ENCODE measurements around the gene GRIN1. TPM values are rescaled to one million over a fixed set of nuclear protein-coding genes. Genes with fewer than 3 reads are reported as not detected.

Gene GRIN1
- total and polyA plus RNA-seq, 2 of the 8 experiments (the other 6 are each of a cell fraction or from before 2014, with no cell fraction given): 0.48 to 2.1 TPM

GRCh38 chr9:137108608-137109249 is 30.2 kb upstream of the GRIN1 start:
- no peak for DNase-seq (ENCODE audit: low read depth in 1 of 2, low spot score in 2 of 2)
- no peak overlapping the region for H2BK12ac ChIP-seq (ENCODE audit: low read depth, low read length)
- H3K18ac ChIP-seq (ENCODE audit: extremely low read depth, low read length): no peak overlapping the region
- no peak overlapping the region for H2BK120ac ChIP-seq (replicated peaks; ENCODE audit: low read depth, low read length)
- H3K14ac ChIP-seq (ENCODE audit: insufficient read length): no peak overlapping the region
- H3K4me1 ChIP-seq (replicated peaks in 1 of 4; ENCODE audit: control insufficient read depth in 3 of 4, insufficient read depth in 4 of 4, low read length in 3 of 4): peaks cover 0 to 3% (median 0%) of the 10 kb centered on the region in 4 experiments; a peak in 1 of 7 replicates
- no peaks in the 10 kb centered on the region; the same call in 1 of the 2 replicates for H3K79me1 ChIP-seq (ENCODE audit: low read depth, low read length)
- no peak overlapping the region for H4K91ac ChIP-seq (replicated peaks; ENCODE audit: insufficient read length, low read length)
- 90% methylated on average over 29 of the region's 29 CpGs; no CpG with 5 or more reads in 1 of the 2 experiments for WGBS, 2 experiments (ENCODE audit: extremely low coverage in 1 of 2, insufficient coverage in 1 of 2, insufficient read length in 1 of 2, insufficient replicate concordance in 2 of 2, low coverage in 1 of 2, low lambda C conversion rate in 2 of 2, missing lambda C conversion rate in 1 of 2)
- no peak overlapping the region for H2BK5ac ChIP-seq (ENCODE audit: low read depth, low read length)
- ChIA-PET CTCF (ENCODE audit: partially characterized antibody) (interaction anchor here (0.7 to 1.4 kb wide), 3 partner anchors 12 to 178 kb away, joined by 3 to 6 read pairs (median 3); no protein-coding TSS in a partner anchor), POLR2A (ENCODE audit: partially characterized antibody) (interaction anchor here (0.6 to 1.2 kb wide), 2 partner anchors 18 to 20 kb away, joined by 3 to 4 read pairs; no protein-coding TSS in a partner anchor)
- no peak overlapping the region for H3K9ac ChIP-seq (replicated peaks in 1 of 4; ENCODE audit: extremely low read depth in 1 of 4, low read depth in 3 of 4, low read length in 3 of 4)
- H4K5ac ChIP-seq (ENCODE audit: insufficient read length, low read depth, low read length): no peak overlapping the region
- H3K9me3 ChIP-seq (ENCODE audit: insufficient read depth in 2 of 2, low read depth in 1 of 2, low read length in 1 of 2): no peaks in the 10 kb centered on the region
- no peak overlapping the region for H2AK5ac ChIP-seq (ENCODE audit: low read depth, low read length)
- H3K27ac ChIP-seq (ENCODE audit: low read depth, low read length): no peak overlapping the region
- H3K23me2 ChIP-seq (ENCODE audit: low read depth, low read length): no peaks in the 10 kb centered on the region; the same call in 1 of the 2 replicates
- H2BK15ac ChIP-seq (ENCODE audit: low read length): no peak overlapping the region
- FAIRE-seq: no peak
- H2AFZ ChIP-seq (ENCODE audit: low read length): no peak overlapping the region
- H3K36me3 ChIP-seq (ENCODE audit: control insufficient read depth in 2 of 4, insufficient read depth in 4 of 4, low read length in 3 of 4): peaks cover 2 to 7% (median 4%) of the 10 kb centered on the region in 4 experiments; a peak in 6 of 8 replicates
- H3K23ac ChIP-seq (ENCODE audit: insufficient read length): no peak overlapping the region
- H3K27me3 ChIP-seq (replicated peaks in 1 of 4; ENCODE audit: control insufficient read depth in 3 of 4, extremely low read depth in 1 of 4, insufficient read depth in 3 of 4, low read length in 3 of 4): peaks cover 3 to 12% (median 7%) of the 10 kb centered on the region in 4 experiments; a peak in 6 of 7 replicates
- H3K56ac ChIP-seq (replicated peaks; ENCODE audit: insufficient read length, low read depth, low read length): no peak overlapping the region
- H4K8ac ChIP-seq (ENCODE audit: extremely low read depth, insufficient read depth, low read length): no peak overlapping the region; the same call in 1 of the 2 replicates
- H2BK20ac ChIP-seq (ENCODE audit: low read length): no peak overlapping the region
- H3K79me2 ChIP-seq (ENCODE audit: control insufficient read depth in 1 of 2, insufficient read depth in 2 of 2, low read length in 2 of 2): no peaks in the 10 kb centered on the region
- no peak overlapping the region for H3K4me3 ChIP-seq (ENCODE audit: extremely low read depth in 1 of 4, insufficient read depth in 2 of 4, low read depth in 3 of 4, low read length in 4 of 4)
- H3K4me2 ChIP-seq (ENCODE audit: insufficient read depth in 1 of 2, low read depth in 2 of 2, low read length in 2 of 2): no peak overlapping the region
- H4K20me1 ChIP-seq (replicated peaks in 1 of 2; ENCODE audit: control insufficient read depth in 1 of 2, insufficient read depth in 2 of 2, low read length in 2 of 2): no peaks in the 10 kb centered on the region
- H3K4ac ChIP-seq (replicated peaks; ENCODE audit: insufficient read length, low read depth, low read length): no peak overlapping the region
- TF ChIP-seq CTCF (IDR thresholded peaks at IDR 0.05; ENCODE audit: control extremely low read depth in 1 of 3, insufficient read depth in 1 of 3, low read depth in 1 of 3, low read length in 3 of 3) (no peak), POLR2A (IDR thresholded peaks at IDR 0.05; ENCODE audit: control extremely low read depth in 1 of 2, low read depth in 2 of 2, low read length in 2 of 2) (no peak), PHF8 (conservative IDR thresholded peaks at IDR 0.05; ENCODE audit: low read depth, low read length) (no peak), ATF2 (IDR thresholded peaks at IDR 0.05; ENCODE audit: low read length) (no peak), ASH2L (IDR thresholded peaks at IDR 0.05; ENCODE audit: low read length) (no peak), RFX5 (IDR thresholded peaks at IDR 0.05; ENCODE audit: borderline replicate concordance, low read depth, low read length) (no peak), CREB1 (IDR thresholded peaks at IDR 0.05) (no peak), FOSL1 (IDR thresholded peaks at IDR 0.05; ENCODE audit: insufficient read depth, low read depth, low read length) (no peak)

Data from H1 (cell line).